Measurements from ENCODE around the gene RPL31.

GRCh38 chr2:101012706-101013181 is 10.7 kb downstream of the RPL31 start:
- no peak for TF ChIP-seq SIN3A (IDR thresholded peaks at IDR 0.05; ENCODE audit: borderline replicate concordance, low read depth, low read length)
- TF ChIP-seq POLR2AphosphoS5 (IDR thresholded peaks at IDR 0.05; ENCODE audit: low read depth, low read length) = no peak; the same call in 1 of the 2 replicates

Data from SK-N-SH (cell line).